ENCODE data around the gene SOCS6.
A peak's percentile ranks its signal among the peaks of the same experiment; 100 is the strongest.
"Not testable (repeated sequence)": the region's sequence is repeated elsewhere in the genome, so short reads cannot be mapped to it uniquely, and the experiment has no call there.

The SOCS6 gene, protein sequence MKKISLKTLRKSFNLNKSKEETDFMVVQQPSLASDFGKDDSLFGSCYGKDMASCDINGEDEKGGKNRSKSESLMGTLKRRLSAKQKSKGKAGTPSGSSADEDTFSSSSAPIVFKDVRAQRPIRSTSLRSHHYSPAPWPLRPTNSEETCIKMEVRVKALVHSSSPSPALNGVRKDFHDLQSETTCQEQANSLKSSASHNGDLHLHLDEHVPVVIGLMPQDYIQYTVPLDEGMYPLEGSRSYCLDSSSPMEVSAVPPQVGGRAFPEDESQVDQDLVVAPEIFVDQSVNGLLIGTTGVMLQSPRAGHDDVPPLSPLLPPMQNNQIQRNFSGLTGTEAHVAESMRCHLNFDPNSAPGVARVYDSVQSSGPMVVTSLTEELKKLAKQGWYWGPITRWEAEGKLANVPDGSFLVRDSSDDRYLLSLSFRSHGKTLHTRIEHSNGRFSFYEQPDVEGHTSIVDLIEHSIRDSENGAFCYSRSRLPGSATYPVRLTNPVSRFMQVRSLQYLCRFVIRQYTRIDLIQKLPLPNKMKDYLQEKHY

DNA sequence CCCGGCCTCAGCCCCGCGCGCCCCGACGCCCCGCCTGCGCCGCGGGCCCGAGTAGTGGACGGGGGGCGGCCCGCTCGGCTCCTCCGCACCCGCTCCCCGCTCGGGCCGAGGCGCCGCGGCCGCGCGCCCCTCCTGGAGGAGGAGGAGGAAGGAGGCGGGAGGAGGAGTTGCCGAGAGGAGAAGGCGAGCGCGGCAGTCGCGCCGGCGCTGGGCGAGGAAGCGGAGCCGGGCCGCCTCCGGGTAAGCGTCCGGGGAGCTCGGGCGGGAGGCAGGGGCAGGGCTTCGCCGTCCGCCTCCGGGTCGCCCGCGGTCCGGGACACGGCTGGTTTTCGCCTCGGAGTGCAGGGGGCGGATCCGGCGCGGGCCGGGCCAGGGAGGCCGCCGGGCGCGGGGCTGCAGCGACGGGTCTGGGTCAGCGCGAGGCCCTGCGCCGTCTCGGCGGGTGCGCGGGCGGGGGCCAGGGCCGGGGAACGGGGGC is at the start of gene SOCS6:
Gene SOCS6, plus strand, starts transcription at position 195 of the 478 bp plus-strand sequence. CDS start 35,624 bp downstream, outside the sequence.
- peak; percentile 43 for DNase-seq

DNA sequence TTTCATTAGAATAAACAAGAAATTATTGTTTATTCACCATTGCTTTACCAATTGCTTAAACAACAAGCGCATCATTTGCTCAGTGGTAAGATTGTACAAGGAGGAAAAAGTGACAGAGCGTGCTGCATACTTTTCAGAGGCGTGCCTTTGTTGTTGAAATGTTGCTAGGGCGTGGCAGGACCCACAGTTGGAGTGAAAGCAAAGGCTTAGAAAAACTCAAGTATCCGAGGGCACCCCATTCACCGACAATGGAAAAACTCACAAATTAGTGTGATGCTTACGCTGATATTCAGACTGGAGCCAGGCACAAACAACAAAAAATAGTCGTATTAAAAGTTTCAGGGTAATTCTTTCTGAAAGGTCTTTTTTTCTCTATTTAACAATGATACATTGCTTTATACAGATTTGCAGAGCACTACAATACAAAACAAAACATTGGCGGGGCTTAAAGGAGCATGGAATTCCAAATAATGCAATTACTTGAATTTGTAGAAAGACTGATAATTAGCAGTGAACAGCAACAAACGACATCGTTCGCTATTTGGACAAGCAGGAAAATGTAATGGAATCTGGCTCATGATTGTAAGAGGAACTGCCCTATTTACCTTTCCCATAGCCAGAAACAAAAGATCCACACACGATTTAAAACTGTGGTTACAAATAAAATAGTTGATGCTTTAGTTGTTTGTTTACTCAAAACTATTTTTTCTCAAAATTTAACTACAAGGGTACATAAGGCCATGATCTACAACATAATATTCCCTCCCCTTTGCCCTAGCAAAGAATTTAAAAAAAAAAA is 45.5 kb upstream of the SOCS6 start:
- no peak for DNase-seq

DNA sequence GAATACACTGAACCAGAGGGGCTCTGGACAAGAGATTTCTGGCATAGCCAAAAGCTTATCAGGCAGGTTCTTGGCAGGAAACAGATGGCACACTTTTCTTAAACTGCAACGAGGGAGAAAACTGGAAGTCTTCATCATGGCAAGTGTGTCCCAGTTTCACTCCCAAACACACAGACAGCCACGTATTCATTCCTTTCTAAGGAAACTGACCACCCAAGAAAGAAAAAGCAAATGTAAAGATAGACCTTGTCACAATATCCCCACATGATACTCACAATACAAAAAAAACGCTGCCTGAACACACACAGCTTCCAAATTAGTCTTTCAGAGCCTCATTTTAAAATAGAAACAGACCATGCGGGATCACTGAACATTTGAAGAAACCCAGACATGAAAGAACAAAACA is 42.8 kb upstream of the SOCS6 start:
- DNase-seq, result no peak

DNA sequence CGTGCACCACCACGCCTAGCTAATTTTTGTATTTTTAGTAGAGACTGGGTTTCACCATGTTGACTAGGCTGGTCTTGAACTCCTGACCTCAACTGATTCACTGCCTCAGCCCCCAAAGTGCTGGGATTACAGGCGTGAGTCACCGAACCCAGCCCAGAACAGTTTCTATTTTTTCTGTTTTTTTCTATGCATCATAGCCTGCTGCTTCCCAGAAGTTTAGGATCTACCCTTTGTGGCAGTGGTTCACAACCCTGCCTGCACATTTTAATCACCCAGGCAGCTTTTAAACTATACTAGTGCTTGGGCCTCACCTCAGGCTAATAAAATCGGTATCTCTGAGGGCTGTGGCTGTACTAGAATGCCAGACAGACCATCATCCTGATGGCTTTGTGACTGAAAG is 39.7 kb upstream of the SOCS6 start:
- DNase-seq, result no peak

DNA sequence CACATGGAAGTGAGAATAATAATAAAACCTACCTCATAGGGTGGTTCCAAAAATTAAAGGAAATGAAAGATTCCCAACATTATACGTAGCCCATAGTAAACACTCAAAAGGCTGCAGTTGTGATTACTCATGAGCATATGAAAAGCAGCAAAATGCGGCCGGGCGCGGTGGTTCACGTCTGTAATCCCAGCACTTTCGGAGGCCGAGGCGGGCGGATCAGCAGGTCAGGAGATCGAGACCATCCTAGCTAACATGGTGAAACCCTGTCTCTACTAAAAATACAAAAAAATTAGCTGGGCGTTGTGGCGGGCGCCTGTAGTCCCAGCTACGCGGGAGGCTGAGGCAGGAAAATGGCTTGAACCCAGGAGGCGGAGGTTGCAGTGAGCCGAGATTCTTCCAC is 39.0 kb upstream of the SOCS6 start:
- not testable (repeated sequence) for DNase-seq

DNA sequence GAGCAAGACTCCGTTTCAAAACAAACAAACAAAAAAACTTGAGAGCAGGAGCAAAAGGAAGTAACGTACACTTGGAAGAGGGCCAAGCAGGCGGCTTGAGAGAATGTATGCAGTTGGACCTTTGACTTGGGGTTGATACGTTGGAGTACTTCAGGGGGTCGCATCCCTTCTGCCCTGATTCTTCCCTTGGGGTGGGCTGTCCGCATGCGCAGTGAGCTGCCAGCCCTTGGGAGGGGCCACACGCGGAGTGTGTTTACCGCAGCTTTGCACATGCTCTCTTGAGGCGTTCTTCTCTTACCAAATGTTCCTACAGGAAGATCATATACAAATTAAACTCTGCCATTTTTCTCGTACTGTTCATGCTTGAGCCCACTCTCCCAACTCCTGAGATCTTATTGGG is 38.1 kb upstream of the SOCS6 start:
- no peak for DNase-seq

DNA sequence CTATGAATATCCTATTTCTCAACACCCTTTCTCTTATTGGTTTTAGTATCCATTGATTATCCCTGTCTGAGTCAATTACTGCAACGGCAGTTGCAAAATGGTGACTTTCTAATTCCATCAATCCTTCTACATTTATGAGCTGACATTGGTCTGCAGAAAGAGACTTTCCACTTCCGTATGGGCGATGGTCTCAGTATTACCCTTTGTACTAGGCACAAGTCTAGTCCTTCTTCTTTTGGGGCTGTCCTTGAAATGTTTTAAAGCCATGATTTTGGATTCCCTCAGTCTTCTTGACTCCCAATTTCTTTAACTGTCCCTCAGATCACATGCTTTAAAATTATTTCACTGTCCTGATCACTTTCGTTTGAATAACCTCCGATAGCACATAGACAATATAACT is 32.7 kb upstream of the SOCS6 start:
- no peak for DNase-seq

DNA sequence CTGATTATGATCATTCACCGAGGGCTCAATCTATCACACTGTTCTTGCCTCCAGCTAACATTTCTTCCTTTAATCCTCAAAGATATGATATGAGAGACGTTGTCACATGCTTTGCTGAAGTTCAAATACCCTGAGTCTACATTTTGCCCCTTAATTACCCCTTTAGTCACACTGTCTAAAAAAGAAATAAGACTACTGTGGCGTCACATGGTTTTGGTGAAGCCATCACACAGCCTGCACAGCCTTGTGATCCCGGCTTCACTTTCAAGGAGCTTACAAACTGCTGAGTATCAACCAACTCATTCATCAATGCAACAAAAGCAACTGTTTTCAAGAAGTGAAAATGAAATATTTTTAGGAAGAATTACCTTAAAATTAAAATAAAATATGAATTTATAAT is 31.9 kb upstream of the SOCS6 start:
- no peak for DNase-seq

DNA sequence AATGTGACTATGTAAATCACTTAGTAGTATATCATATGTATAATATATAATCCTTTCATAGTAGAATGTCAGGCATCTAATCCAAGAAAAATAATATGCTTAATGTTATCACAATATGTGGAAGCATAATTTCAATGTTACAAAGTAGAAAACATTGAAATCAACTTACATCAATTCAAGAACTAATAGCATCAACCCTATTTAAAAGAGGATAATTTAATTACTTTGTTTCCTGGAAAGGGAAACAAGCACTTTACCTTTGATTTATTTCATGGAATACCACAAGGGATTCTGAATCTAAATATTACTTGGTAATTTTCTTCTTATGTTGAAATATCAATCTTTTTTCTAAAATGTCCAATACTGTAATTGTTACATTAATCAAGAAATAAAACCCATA is 30.6 kb upstream of the SOCS6 start:
- no peak for DNase-seq

DNA sequence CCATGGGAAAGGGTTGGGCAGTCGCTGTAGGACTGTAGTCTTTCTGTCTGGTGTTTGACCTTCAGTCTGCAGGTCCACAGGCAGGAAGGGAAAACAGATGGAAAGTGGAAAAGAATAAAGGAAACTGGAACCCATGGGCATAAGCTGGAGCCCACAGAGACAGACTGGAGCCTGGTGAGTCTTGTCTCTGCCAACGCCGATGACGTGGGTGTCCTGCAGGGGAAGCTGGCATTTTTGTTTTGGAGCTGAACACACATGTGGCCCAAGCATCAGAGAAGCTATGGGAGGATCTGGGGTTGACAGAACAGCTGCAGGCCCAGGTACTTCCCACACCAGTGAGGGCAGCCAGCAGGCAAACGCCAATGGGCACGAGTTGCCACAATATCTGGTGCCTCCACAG is 28.2 kb upstream of the SOCS6 start:
- no peak for DNase-seq

DNA sequence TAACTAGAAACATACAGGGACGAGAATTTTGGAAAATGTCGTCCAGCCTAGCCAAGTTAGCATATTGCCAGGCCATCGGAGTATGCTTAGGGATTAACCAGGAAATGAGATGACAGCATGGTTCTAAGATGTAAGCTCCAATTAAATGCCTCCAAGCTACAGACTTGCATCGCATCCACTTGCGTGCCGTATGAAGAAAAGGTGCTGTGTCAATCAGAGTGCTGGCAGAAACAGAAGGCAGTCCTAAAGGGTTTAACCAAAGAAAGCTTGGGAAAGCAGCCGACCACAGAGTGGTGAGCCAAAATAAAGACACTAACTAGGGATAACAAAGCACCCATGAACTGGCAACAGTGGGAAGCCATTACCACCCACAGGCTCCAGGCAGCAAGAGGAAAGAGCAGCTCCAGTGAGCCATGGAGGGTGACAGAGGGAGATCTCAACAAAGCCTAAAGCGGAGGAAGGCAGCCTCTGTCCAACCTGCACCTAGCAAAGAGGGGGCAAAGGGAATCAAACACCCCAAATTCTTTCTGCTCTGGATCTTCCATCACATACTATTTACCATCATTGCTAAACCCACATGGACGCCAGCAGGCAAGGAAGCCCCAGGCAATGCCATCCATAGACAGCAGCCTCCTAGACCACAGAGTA is 27.6 kb upstream of the SOCS6 start:
- no peak for DNase-seq

DNA sequence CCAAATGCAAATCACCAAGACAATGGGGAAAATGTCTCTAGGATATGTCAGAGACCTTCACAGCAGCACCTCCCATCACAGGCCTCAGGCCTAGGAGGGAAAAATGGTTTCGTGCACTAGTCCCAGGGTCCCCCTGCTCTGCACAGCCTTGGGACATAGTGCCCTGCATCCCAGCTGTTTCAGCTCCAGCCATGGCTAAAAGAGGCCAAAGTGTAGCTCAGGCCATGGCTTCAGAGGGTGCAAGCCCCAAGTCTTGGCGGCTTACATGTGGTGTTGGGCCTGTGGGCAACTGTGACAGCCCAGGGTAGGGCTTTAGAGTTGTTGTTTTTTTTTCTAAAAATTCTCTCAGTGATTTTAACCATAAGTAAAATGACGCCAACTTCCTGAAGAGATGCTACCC is 25.5 kb upstream of the SOCS6 start:
- DNase-seq, result no peak

DNA sequence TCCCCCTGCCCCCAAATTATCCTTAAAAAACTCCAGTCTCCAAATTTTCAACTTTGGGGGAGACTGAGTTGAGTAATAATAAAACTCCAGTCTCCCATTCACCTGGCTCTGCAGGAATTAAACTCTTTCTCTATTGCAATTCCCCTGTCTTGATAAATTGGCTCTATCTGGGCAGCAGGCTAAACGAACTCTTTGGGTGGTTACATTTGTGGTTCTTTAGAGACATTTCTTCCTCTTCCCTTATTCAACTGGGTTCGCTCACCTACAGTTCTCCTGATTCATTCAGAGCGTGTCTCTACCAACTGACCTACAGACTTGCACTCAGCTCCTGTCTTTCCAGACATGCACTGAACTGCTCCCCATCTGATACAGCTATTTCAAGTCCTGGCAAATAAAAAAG is 17.1 kb upstream of the SOCS6 start:
- no peak for DNase-seq

DNA sequence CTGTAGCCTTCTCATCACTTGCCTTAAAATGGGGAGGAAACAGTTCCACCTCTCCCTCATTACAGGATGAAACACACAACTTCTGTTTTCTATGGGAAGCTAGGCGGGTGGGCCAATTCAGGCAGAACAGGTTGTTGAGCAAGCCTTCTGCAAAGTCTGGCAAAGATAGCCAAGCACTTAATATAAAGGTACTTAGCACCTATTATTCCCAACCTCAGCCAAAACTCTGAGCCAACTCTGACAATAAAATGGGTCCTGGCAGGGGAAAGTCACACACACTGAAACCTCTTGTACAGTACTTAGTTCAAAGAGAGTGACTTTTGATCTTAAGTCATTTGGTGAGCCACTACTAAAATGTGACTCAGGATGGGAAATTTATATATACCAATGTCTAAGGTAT is 15.8 kb upstream of the SOCS6 start:
- DNase-seq, result no peak

DNA sequence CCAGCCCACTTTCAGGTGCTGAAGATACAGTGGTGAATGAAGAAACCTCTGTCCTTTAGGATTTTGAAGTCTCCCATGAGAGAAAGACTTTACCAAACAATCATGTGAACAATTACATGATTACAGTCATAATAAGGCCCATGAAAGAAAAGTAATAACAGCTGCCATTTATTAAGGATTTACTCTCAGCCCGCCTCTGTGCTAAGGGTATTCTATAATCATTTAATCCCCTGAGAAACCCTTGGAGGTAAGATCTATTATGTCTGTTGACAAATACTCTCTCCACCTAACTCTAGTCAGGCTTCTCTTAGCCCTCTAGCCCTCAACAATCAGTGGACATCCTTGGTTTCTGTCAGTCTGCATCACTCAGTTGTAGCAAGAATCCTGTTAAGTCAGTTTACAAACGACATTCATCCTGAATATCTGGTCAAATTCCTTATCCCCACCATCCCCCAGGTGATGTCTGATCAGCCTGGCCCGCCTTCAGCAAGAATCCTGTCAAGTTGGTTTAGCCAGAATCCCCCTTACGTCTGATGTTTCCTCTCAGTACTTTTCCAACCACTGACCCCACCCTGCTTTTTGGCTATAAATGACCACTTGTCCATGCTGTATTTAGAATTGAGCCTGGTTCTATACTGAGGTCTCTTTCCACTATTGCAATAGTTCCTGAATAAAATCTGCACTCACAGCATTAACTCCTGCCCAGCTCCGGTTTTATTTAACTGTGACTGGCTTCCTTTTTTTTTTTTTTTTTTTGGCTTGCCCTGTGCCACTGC is 12.2 kb upstream of the SOCS6 start:
- no peak for DNase-seq

DNA sequence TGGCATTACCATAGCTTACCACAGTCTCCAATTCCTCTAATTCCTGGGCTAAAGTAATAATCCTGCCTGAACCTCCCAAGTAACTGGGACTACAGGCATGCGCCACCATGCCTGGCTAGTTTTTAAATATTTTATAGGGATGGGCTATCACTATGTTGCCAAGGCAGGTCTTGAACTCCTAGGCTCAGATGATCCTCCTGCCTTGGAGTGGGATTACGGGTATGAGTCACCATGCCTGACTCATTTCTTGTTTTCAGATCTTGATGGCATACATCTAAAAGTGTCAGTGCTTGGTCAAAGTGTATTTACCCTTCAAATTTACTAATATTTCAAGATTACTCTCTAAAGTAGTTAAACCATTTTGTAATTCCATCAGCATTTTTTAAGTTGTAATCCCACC is 9.4 kb upstream of the SOCS6 start:
- DNase-seq, result no peak

DNA sequence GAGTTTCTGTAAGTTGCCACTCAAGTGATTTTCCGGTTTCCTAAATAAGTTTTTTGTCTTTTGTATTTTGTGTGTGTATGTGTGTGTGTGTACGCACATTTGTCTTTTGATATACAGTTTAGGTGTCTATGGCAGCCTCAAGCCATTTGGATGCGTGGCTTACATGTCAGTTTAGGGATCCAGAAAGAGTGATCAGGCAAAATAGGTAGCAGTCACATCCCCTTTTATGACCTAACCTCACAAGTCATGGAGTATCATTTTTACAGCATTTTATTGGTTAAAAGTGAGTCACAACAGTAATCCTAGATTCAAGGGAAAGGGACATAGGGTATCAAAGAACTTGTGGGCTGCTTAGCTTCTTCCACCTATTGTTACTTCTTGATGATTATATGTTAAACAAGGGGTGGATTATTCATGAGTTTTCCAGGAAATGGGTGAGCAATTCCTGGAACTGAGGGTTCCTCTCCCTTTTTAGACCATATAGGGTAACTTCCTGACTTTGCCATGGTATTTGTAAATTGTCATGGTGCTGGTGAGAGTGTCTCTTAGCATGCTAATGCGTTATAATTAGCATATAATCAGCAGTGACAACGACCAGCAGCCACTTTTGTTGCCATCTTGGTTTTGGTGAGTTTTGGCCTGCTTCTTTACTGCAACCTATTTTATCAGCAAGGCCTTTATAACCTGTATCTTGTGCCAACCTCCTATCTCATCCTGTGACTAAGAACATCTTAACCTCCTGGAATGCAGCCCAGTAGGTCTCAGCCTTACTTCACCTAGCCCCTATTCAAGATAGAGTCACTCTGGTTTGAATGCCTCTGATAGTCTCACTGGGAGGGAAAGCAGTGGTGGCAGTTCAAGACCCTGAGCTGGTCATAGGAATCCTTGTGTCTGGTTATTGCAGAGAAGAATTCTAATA is 8.6 kb upstream of the SOCS6 start:
- no peak for DNase-seq

DNA sequence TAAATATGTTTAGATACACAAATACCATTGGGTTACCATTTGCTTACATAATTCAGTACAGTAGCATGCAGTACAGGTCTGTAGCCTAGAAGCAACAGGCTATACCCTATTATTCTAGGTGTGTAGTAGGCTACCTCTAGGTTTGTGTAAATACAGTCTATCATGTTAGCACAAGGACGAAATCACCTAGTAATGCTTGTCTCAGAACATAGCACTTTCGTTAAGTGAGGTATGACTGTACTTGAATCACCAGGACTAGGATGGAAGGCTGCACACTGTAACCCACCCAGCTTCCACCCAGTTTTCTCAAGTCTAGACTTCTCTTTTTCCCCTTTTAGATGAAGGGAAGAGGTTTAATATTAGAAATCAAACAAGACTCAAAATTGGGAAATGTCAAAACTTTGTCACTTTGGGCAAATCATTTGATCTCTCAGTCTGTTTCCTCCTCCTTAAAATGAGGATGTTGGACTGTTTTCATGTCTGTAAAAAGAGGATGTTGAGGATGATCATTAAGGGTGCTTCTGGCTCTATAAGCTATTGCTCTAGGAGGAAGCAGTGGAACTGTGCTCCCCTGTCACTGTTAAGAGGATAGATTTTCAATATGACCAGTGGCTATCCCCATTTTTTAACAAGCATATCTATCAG is 3.7 kb upstream of the SOCS6 start:
- peak; percentile 65 for DNase-seq

DNA sequence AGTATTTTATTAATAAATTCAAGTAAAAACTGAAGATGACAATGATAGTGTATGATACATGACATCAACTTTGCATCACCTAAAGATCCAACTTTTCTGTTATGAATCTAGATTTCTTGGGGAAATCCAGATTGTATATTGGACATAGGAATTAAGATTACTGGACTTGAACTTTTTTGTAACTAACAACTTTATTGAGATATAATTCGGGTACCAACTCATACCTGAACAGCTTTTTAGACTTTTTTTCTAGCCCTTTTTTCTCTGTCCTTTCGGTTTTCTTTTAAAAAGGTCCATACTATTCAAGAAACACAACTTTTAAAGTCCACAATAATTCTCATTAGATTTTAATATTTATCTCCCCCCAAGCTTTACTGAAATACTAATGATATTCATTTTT is 1.1 kb upstream of the SOCS6 start:
- no peak for DNase-seq

DNA sequence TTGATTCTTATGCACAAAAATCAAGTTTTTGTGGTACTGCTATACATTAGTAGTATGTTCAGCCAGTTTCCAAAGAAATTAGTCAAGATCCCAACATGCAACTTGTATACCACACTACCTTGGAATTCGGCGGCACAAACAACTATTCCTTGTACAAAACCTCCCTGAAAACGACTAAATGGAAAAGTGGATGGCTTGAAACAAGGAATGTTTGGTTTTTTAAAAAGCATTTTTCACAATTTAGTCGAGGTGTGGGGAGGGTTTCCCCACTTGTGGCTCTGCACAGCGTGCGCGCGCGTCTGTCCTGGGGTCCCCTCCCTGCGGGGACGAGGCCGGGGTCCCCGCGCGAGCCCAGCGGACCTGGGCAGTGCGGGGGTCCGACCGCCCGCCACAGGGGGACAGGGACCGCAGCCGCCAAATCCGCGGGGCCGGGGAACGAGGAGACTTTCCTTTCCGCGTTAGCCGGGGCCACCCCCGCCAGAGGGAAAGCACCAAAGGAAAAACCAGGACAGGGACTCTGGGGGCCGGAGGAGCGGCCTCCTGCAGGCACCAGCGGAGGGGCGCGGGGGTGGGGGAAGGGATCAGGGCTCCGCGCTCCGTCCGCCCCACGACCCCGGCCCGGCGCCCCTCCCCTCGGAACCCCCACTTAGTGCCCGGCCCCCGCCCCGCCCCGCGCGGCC is 534 bp upstream of the SOCS6 start:
- no peak for DNase-seq

All from GF-D8 (cell line).